GM13977 (cell line): Measurements from ENCODE around the gene IGSF3.
"Not testable (repeated sequence)": the region's sequence is repeated elsewhere in the genome, so short reads cannot be mapped to it uniquely, and the experiment has no call there.

ENCODE experiments used
- DNase-seq: peaks from one replicate; pipeline ENCODE4 v3.0.0; 2012; ENCODE audit warnings: low spot score
- CTCF ChIP-seq: IDR thresholded peaks from 2 replicates; pipeline ENCODE4 v1.5.1; 2012; ENCODE audit warnings: mild to moderate bottlenecking, control low read depth; ENCODE audit not compliant: insufficient read depth; ENCODE audit errors: extremely low read depth, missing control alignments
- in situ Hi-C: fragments of 300-500 bp; cut with MboI; formaldehyde crosslinking; loops from one replicate; pipeline ENCODE4 v1.12.0; 2022; ENCODE audit warnings: low sequenced_read_pairs, low pct_unique_long_range_greater_than_20kb, mixed read lengths, inconsistent platforms; ENCODE audit not compliant: unreplicated experiment

Gene IGSF3

GRCh38 chr1:116667078-116667574 is 407 bp downstream of the IGSF3 start:
- in situ Hi-C loops, result no loop called here
- TF ChIP-seq CTCF, result no peak
- DNase-seq, result peak; percentile 58

GRCh38 chr1:116666187-116667077 is 1.1 kb downstream of the IGSF3 start:
- TF ChIP-seq CTCF, result no peak
- DNase-seq, result no peak
- in situ Hi-C loops, result no loop called here

- no peak for TF ChIP-seq CTCF
- DNase-seq, result no peak
- in situ Hi-C loops, result no loop called here
Measured at GRCh38 chr1:116664978-116665371, 2.6 kb downstream of the IGSF3 start.

- in situ Hi-C loops, result no loop called here
Measured at GRCh38 chr1:116664366-116664977, 3.1 kb downstream of the IGSF3 start.

GRCh38 chr1:116663821-116664220 is 3.7 kb downstream of the IGSF3 start:
- in situ Hi-C loops, result no loop called here
- TF ChIP-seq CTCF, result no peak
- no peak for DNase-seq

More at GRCh38 chr1:116664366-116664977, 3.1 kb downstream of the IGSF3 start:
- TF ChIP-seq CTCF, result no peak
- no peak for DNase-seq

GRCh38 chr1:116661633-116662032 is 5.9 kb downstream of the IGSF3 start:
- in situ Hi-C loops, result no loop called here
- TF ChIP-seq CTCF, result no peak

GRCh38 chr1:116658645-116659044 is 8.9 kb downstream of the IGSF3 start:
- DNase-seq, in situ Hi-C loops: not testable (repeated sequence)

More at GRCh38 chr1:116661633-116662032, 5.9 kb downstream of the IGSF3 start:
- DNase-seq, result no peak

GRCh38 chr1:116657836-116658235 is 9.7 kb downstream of the IGSF3 start:
- in situ Hi-C loops, DNase-seq: not testable (repeated sequence)
